Measurements from ENCODE around the gene CLCN3.
"Not testable (repeated sequence)": the region's sequence is repeated elsewhere in the genome, so short reads cannot be mapped to it uniquely, and the experiment has no call there.

Gene CLCN3

DNA sequence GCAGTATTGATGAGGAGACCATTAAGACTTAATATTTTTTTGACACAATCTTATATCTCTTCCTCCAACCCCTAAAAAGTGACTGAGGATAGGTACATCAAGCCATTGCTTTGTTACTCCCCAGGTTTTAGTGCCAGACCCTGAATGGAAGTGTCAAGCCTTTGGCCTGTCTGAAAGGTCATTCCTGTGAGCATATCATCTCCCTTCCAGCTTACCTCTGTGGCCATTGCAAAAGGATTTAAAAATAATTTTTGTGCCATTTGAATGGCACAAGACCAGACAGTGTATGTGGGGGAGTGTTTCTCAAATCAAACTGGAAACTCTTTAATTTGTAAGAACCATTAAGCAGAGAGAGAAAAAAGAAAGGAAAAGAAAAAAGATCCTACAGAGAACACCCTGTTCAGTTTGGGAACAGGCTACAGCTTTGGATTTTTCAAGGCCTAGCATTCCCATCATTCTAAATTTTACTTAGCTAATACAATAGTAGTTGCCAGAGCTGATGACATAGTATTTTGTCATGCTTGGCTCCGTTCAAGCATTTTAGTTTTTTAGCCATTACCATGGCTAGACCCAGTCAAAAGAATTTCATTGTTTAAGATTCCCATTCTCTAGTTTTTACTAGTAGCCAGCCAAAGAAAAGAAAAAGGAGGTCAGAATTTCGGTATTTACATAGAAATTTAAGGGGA lies 87.7 kb downstream of the CLCN3 start:
- no peak for DNase-seq (ENCODE audit: low read depth in 2 of 2)

DNA sequence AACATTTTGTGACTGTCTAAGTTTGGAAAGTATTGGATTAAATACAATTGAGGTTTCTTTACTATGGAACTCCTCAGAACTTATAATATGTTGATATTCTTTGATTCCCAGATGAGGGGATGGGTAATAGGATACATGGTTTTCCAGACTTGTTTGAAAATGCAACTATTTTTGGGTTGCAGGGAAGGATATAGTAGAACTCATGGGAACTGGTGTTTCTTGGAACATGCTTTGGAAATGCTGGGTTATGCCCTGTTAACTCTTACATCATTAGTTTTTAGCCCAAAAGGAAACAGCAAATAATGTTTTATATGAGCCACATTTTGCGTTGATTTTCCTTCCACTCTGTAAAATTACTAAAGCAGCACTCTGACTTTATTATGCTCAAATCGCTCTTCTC lies 95.4 kb downstream of the CLCN3 start:
- DNase-seq (ENCODE audit: low read depth in 2 of 2): no peak

DNA sequence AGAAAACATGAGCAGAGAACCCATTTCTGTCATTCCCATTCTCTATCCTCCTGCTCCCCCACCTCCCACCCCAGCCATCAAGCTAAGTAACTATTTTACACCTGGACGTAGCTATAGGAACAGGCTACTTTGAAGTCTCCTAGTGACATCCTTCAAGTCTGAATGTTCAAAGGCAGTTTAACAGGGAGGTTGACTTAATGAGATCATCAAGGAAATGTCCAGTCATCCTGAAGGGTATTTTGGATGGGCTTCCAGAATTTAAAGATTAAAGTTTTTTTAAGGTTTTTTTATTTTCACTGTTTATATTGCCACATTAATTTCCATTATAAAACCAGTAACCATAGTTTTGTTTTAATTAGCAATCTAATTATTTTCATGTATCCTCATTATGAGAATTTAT lies 96.3 kb downstream of the CLCN3 start:
- DNase-seq (ENCODE audit: low read depth in 2 of 2): no peak

DNA sequence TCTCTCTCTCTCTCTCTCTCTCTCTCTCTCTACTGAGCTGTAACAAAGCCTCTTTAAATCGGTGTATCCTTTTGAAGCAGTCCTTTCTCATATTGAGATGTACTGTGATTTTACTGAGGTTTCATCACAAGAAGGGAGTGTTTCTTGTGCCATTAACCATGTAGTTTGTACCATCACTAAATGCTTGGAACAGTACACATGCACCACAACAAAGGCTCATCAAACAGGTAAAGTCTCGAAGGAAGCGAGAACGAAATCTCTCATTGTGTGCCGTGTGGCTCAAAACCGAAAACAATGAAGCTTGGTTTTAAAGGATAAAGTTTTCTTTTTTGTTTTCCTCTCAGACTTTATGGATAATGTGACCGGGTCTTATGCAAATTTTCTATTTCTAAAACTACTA lies 100.2 kb downstream of the CLCN3 start:
- DNase-seq (ENCODE audit: low read depth in 2 of 2): no peak

DNA sequence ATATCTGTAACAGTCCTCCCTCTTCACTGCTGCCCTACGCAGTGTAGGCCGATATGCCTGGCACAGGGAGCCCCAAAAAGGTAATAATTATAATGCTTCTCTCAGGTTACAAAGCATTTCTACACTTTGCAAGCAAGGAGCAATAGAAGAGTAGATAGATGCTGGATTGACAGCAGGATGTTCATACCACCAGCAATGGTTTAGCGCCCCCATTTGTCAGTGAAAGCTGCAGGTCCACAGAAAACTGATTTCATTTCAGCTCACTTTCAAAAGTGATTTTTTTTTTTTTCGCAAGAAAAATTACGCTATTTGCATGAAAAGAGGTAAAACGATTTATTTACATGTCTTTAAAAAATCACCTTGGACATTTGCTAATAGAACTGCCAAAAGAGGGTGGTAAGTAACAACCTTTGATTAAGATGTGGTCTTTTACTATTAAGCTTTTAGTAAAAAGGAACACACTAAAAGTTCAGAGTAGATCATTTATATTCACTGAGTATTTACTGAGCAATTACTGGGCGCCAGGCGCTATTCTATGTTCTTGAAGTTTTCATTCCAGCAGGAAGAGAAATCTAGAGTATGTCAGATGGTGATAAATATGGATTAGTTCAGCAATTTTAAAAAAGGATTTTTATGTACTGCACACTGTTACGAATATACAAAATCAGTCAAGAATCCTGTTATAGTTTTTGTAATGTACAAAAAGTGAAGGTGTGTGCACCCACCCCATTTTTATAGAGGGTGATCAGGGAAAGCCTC lies 103.0 kb downstream of the CLCN3 start:
- peak in 1 of 2 experiments; percentile 3 for DNase-seq (ENCODE audit: low read depth in 2 of 2)

DNA sequence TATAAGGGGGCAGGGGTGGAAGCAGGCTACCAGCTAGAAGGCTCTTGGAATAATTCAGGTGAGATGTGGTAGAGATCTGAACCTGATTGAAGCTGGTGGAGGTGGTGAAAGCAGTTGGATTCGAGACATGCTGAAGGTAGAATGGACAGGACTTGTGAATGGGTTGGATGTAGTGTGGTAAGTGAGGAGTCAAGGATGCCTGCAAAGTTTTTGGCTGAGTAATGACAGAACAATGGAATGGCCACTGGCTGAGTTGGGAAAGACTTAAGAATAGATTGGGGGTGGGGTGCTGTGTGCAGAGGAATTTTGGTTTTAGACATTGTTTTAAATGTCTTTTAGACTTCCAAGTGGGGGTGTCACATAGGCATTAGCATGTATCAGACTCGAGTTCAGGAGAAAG lies 103.9 kb downstream of the CLCN3 start:
- peak; percentile 31 to 32 for DNase-seq (ENCODE audit: low read depth in 2 of 2)

DNA sequence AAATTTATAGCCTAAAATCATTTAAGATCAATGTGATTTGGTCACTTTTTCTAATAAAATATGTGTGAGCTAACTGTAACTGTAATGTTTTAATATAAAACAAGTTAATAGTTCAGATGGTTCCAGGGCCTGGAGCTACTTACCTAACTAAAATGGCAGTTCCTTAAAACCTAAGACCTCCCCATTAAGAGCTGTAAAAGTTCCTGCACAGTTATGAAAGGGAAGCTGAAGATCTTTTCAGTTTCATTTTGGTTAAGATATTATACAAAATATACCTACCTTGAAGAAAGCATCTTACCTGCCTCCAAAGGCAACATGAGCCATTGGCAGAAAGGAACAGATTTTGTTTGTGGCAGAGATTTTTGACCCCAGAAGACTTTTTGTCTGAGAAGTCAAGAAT lies 107.2 kb downstream of the CLCN3 start:
- DNase-seq (ENCODE audit: low read depth in 2 of 2): no peak

DNA sequence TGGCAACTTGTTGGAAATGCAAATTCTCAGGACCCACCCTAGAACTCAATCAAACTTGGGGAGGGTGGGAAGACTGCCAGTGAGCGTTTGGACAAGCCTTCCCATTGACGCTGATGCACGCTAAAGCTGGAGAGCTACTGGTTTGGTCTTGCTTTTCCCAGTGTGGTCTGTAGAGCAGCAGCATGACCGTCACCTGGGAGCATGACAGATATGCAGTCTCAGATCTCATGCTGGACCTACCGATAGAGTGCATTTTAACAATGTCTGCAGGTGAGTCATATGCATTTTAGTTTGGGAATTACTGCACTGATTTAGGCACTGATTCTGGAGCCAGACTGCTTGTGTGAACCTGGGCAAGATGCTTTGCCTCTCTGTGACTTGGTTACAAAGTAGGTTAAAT lies 110.2 kb downstream of the CLCN3 start:
- DNase-seq (ENCODE audit: low read depth in 2 of 2): no peak

DNA sequence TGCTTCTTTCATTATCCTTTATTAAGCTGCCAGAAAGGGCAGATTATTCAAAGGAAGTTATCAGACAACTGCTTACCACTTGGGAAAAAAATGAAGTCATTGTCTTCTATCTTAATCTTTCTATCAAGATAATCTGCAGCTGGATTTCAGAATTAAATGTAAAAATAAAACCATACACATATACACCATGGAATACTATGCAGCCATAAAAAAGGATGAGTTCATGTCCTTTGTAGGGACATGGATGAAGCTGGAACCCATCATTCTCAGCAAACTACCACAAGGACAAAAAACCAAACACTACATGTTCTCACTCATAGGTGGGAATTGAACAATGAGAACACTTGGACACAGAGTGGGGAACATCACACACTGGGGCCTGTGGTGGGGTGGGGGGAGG lies 118.2 kb downstream of the CLCN3 start:
- DNase-seq (ENCODE audit: low read depth in 2 of 2): not testable (repeated sequence)

DNA sequence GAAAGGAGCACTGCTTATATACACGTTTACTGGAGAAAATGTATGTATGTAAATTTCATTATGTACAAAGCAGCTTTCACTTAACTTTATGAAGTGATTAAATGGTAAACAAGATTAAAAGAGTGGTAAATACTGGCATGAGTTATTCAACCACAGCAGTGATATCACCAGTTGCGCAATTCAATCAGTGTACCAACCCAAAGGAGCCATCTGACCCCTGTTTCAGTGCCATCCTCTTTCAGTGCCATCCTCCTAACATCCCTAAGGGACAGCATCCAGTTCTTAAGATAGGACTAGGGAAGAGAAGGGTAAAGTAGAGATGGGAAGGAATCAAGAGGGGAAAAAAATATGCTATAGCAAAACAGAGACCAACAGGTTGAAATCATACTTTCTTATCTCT lies 121.2 kb downstream of the CLCN3 start:
- DNase-seq (ENCODE audit: low read depth in 2 of 2): no peak

DNA sequence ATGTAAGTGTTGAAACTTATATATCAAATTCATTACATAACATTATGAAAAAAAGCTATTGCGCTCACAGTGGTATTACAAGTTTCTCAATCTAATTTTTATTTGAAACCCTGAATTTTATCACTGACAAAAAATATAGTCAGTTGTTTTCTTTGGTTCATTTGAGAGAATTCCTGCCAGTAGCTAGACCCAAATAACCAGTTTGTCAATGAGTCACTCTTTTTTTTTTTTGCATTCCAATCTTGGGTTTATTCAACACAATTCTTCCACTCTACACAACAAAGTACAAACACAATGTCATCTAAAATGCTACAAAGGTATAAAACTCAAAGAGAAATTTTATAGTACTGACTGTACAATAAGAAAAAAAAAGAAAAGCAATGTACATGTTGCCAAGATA lies 124.2 kb downstream of the CLCN3 start:
- no peak for DNase-seq (ENCODE audit: low read depth in 2 of 2)

DNA sequence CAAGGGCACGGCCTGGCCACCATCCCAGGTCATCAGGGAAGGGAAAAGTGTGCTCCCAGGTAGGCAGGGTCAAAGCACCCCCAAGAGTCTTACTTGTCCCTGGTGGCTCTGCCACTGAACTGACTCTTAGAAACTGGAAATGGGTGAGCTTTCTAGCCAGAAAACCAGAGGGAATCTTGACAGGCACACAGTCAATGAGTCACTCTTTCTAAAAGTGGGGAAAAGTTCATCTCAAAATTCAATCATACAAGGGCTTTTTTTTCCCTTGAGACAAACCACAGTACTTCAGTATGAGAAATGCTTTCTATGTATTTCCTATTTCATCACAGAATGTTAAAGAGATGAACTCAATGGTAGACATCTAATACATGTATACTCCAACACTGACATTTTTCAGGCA lies 124.9 kb downstream of the CLCN3 start:
- peak; percentile 48 to 53 for DNase-seq (ENCODE audit: low read depth in 2 of 2)

DNA sequence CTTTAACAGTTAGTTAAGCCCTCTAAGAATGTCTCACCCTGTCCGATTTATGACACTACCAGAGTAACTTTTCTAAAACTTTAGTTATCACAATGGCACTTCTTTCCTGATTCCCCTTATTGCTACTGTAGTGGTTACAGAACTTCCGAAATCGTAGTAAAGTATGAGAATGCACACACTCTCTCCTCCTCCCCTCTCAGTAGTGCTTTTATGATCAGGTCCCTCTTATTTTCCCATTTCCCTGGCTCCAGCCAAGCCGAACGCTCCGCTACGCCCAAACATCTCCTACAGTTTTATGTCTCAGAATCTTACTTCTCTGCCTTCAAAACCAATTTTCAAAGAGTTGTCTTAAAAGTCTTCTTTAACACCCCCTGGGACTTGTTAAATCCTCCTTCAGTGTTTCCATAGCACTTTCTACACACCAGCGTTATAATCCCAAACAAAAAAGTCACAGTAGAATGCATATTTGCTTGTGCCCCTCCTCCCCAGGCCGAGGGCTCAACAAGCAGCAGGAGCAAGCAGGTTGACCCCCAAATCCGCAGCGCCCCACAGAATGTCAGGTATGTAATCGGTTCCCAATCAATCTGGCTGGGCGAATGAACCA lies 136.7 kb downstream of the CLCN3 start:
- DNase-seq (ENCODE audit: low read depth in 2 of 2): no peak

DNA sequence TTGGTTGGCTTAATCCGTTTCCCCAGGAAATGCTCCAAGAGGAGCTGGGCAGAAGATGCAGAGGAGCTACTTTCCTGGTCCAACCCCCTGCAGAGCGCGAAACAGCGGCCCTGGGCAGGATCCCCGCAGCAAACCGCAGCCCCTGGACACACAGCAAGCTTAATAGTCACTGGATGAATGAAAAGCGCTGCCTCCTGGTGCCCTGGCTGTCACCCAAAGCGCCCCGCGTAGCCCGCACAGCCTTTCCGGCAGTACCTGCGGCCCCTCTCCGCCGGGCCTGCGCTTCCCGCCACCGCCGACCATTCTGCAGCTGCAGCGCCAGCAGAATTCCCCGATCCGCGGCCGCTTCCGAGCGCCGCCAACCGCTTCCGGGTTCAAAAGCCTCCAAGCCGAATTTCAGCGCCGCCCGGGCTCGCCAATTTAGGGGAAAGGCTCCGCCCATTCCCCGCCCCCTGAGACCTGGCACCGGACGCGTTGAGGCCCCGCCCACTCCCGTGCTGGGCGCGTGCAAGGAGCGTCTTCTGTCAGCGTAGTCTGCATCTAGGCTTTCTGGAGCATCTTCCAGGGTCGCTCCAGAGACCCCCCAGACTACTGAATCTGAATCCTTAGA lies 137.3 kb downstream of the CLCN3 start, which contains the start of gene HPF1:
HPF1 (minus strand) TSS at position 370 of the 610 bp plus-strand sequence; CDS start at position 303, 67 bp downstream.
- DNase-seq (ENCODE audit: low read depth in 2 of 2): peak; percentile 76 to 81

DNA sequence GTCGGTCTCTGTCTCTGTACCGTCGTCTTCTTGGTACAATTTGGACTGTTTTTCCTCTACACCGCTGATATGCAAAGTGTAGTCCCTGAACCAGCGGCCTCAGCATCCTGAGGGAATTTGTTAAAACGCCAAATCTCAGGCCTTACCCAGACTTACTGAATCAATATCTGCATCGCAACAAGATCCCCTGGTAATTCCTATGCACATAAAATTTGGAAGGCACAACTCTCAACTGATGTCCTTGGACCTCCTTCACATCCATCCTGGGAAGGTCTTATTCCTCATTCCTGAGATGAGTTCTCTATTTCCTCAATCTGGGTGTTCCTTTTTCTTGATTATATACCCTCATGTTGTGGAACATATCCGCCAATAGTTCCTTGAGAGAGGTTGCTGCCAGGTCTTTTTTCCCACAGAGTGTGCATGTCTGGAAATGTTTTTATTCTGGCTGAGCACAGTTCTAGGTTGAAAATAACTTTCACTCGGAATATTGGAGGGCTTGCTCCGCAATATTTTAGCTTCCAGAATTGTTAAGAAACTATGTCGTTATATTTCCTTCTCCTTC lies 138.1 kb downstream of the CLCN3 start:
- no peak for DNase-seq (ENCODE audit: low read depth in 2 of 2)

DNA sequence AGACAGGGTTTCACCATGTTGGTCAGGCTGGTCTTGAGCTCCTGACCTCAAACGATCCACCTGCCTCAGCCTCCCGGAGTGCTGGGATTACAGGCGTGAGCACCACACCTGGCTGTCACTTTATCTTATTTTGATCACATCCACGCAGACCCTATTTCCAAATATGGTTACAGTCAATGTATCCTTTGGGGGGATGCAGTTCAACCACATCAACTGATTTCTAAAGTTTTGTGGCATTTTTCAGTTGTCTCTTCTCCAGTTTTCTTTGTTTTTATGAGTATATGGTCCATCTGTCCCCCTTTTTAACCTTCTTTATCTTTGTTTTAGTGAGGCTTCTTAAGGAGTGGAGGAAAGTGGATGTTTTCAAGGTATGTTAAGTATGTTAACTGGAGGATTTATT lies 141.5 kb downstream of the CLCN3 start:
- no peak for DNase-seq (ENCODE audit: low read depth in 2 of 2)

DNA sequence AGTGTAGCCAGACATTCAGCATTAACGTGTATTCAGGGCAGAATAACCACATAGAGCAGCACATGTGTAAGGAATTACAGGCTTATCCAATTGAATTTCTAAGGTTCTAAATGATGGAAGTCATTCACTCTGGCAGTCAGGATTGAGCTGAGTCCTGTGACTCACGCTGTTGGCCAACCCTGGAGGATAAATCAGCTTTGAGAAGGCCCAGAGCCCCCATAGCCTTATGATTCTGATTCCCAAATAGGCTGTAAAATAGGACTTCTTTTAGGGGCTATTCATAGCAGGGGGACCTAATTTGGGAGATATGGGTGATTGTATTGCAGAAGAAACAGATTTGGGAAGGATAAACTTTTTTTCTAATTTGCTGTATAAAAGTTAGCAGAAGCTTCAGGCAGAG lies 145.5 kb downstream of the CLCN3 start:
- DNase-seq (ENCODE audit: low read depth in 2 of 2): peak; percentile 83 to 87

DNA sequence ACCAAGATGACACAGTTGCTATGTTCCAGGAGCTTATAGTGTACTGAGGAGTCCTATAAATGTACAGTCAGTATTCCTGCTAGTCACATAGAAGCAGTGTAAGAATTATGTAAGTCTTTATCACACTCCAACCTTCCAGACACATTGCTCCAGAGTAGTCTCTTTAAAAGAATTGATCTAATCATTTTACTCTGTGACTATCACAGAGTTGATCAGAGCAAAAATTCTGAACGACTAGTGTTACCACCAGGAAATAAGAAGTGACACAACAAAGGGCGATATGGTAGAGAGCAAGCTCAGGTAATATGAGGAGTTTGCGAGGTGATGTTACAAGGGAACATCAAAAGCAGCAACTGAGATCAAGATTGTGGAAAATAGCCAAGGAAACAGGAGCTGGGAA lies 146.4 kb downstream of the CLCN3 start:
- DNase-seq (ENCODE audit: low read depth in 2 of 2): no peak

DNA sequence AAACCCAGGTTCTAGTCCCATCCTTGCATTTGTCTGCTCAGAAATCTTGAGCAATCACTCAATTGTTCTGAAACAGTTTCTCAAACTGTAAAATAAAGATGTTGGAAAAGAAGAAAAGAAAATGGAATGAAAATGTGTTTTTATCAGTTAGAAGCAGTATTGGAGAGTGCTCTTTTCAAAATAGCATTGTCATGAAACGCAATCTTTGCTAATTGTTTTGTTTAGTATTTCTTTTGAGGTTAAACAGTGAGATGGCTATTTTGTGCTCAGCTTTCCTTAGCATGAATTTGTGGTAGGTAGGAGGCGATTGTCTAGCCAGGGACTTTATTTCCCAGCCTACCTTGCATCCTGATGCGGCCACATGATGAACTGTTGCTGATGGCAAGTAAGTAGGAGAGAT lies 148.0 kb downstream of the CLCN3 start:
- DNase-seq (ENCODE audit: low read depth in 2 of 2): no peak

DNA sequence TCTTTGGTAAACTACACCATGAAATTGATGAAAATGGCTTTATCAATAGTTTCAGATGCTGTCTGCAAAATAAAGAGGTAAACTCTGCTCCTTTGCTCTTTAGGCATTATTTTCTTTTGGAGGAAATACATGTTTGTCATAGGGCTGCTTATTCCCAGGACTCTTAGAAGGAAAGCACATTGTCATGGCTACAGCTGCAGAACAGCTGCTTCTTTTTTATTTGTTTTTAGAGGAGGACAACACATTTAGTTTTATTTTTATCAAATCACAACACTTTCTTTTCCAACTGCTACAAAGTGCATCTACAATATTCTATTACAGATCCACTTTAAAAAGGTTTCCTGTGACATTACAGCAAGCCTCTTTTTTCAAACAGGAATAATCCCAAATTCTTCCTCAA lies 150.0 kb downstream of the CLCN3 start:
- DNase-seq (ENCODE audit: low read depth in 2 of 2): no peak

DNA sequence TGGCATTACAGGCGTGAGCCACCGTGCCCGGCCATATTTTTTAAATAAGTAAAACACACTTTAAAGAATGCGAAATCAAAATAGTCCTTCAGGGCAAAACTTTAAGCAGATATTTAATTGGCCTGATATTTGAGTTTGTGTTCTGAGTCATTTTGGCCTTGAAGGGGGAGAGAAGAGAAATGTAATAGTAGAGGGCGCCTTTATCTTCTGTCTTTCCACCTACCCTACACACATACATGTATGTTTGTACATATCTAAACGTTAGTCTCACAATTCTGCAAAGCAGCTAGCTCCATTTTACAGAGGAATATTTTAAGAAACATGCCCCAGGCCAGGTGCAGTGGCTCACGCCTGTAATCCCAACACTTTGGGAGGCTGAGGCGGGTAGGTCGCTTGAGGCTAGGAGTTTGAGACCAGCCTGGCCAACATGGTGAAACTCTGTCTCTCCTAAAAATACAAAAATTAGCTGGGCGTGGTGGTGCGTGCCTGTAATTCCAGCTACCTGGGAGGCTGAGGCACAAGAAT lies 151.2 kb downstream of the CLCN3 start:
- DNase-seq (ENCODE audit: low read depth in 2 of 2): not testable (repeated sequence)
